Glomerular visceral epithelial cell (primary cell): Measurements from ENCODE around the gene CRK.
"Not testable (repeated sequence)": the region's sequence is repeated elsewhere in the genome, so short reads cannot be mapped to it uniquely, and the experiment has no call there.

Source experiments
- DNase-seq: peaks from one replicate; pipeline ENCODE4 v3.0.0-alpha.2; 2016; ENCODE audit errors: extremely low spot score

The CRK gene

DNA sequence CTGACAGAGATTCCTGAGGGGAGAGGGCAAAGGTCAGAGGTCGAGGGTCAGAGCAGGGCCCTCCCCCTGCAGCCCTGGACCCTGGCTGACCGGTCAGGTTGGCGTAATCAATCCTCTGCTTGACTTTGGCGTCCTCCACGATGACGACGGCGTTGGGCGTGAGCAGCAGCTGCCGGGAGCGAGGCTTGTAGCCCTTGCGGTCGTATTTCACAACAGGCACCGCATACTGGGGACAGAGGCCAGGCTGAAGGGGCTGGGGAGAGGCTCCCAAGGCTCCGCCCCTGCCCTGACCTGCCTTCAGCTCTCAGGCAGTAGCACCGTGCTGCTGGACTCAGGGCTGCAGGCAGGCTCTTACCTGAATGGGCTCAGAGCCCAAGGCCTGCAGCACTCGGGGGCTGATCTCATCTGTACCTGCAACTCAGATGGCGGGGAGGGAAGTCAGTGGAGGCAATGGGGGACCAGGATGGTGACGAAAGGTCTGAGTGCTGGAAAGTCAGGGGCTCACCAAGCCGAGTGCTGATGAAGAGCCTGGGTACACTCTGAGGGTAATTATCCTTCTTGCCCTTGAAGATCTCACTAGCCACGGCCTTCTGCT is 12.0 kb upstream of the CRK start:
- DNase-seq, result no peak

DNA sequence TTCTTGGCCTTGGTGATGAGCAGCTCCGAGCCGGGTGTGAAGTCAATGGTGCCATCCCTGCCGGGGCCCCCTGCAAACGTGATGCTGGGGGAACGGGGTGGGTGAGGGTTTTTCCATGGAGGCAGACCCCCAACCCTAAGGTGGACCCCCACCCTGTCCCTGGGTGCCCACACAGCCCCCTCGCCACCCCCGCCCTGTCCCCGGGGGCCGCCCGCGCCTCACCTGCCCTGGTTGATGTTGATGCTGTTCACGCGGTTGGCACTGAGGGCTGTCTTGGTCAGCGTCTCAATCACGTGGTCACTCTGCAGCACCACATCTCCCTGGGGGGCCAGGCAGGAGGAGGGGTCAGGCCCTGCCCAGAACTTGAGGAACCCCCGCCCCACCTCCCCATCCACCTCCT is 11.2 kb upstream of the CRK start:
- no peak for DNase-seq

DNA sequence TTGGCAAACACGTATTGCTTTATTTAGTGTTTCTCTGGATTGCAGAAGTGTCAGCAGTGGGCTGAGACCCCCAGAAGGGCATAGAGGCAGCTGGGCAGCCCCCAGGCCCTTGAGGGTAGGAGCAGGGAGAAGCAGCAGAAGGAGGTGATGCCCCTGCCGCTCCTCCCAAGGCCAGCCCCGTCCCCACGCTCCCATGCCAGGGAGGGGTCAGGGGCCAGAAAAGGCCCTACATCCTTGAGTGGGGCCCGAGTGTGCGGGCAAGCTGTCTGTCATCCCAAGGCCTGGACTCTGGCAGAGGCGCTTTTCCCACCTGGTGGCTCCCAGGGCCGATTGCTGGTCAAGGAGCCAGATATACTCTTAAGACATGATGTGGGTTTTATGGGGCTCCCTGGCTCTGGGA is 8.2 kb upstream of the CRK start:
- no peak for DNase-seq

- no peak for DNase-seq
Observed at GRCh38 chr17:1462164-1463112, 6.4 kb upstream of the CRK start.

- DNase-seq, result no peak
Observed at GRCh38 chr17:1461198-1461944, 5.3 kb upstream of the CRK start.

- peak; percentile 66 for DNase-seq
Observed at GRCh38 chr17:1460233-1460632, 4.2 kb upstream of the CRK start.

DNA sequence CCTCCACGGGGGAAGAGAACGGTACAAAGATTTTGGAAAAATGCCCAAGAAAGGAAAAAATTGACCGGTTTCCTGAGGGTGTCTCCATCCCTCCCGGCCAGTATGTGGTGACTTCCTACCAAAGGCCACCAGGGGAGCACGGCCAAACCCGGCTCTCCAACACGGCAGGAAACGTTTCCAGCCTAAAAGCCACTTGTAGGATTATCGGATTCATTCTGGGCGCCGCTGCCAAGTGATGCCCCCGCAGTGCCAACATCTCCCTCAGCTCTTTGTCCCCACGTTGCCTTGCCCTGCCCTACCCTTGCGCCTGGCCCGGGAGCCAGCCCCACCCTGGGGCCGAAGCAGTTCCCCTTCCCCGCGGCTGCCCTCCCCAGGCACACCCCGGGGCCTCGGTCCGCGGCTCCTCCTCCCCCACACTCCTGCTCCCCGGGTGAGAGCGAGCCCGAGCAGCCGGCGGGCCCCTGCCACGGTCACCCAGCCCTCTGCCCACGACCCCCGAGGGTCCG is 688 bp downstream of the CRK start:
- peak; percentile 77 for DNase-seq

GRCh38 chr17:1454541-1454940 is 1.5 kb downstream of the CRK start:
- DNase-seq, result no peak

- DNase-seq, result not testable (repeated sequence)
Observed at GRCh38 chr17:1453694-1454093, 2.3 kb downstream of the CRK start.

DNA sequence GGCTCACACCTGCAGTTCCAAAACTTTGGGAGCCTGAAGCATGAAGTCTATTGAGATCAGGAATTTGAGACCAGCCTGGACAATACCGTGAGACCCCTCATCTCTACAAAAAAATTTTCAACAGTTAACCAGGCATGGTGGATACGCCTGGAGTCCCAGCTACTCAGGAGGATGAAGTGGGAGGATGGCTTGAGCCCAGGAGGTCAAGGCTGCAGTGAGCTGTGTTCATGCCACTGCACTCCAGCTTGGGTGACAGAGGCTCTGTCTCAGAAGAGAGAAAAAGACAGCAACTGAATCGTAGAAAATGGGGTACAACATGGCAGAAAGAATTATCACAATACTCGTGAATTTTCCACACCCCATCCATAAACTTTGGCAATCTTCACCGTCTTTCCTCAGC is 3.2 kb downstream of the CRK start:
- no peak for DNase-seq

DNA sequence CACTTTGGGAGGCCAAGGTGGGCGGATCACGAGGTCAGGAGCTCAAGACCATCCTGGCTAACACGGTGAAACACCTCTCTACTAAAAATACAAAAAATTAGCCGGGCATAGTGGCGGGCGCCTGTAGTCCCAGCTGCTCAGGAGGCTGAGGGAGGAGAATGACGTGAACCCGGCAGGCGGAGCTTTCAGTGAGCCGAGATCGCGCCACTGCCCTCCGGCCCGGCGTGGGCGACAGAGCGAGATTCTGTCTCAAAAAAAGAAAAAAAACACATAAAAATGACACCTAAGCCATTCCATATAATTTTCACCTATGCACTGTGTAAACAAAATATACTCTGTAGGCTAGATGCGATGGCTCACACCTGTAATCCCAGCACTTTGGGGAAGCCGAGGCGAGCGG is 5.8 kb downstream of the CRK start:
- DNase-seq, result not testable (repeated sequence)

GRCh38 chr17:1449412-1449967 is 6.5 kb downstream of the CRK start:
- DNase-seq, result no peak

GRCh38 chr17:1447052-1447451 is 9.0 kb downstream of the CRK start:
- no peak for DNase-seq

DNA sequence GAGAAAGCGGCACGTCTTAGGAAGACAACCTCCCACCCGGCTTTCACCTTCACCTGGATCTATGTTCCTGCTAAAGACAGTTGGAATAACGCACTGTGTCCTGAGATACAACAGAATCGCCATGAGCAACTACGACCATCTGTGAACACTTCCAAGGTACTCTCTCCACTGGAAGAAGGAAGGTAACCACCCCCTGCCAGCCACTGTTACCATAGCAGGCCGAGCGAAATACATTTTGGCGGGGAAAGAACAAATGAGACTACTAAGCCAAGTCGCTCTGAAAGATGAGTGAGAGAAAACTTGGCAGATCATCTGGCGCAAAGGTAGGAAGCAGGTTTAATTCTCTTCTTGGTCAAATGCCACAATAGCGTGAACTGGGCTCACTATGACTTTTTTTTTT is 9.8 kb downstream of the CRK start:
- no peak for DNase-seq

- DNase-seq, result not testable (repeated sequence)
Observed at GRCh38 chr17:1445695-1446094, 10.3 kb downstream of the CRK start.

- DNase-seq, result not testable (repeated sequence)
Observed at GRCh38 chr17:1442721-1443120, 13.3 kb downstream of the CRK start.

DNA sequence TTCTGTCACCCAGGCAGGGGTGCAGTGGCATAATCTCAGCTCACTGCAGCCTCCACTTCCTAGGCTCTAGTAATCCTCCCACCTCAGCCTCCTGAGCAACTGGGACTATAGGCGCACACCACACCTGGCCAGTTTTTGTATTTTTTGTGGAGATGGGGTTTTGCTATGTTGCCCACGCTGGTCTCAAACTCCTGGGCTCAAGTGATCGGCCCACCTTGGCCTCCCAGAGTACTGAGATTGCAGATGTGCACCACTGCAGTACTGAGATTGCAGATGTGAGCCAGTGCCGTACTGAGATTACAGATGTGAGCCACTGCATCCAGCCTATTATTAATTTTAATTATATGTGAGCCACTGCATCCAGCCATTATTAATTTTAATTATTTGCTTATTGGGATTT is 13.8 kb downstream of the CRK start:
- DNase-seq, result no peak

- no peak for DNase-seq
Observed at GRCh38 chr17:1440921-1441320, 15.1 kb downstream of the CRK start.

- DNase-seq, result no peak
Observed at GRCh38 chr17:1438593-1439083, 17.4 kb downstream of the CRK start.

GRCh38 chr17:1435326-1435725 is 20.7 kb downstream of the CRK start:
- DNase-seq, result no peak

GRCh38 chr17:1434150-1434549 is 21.9 kb downstream of the CRK start:
- DNase-seq, result no peak

DNA sequence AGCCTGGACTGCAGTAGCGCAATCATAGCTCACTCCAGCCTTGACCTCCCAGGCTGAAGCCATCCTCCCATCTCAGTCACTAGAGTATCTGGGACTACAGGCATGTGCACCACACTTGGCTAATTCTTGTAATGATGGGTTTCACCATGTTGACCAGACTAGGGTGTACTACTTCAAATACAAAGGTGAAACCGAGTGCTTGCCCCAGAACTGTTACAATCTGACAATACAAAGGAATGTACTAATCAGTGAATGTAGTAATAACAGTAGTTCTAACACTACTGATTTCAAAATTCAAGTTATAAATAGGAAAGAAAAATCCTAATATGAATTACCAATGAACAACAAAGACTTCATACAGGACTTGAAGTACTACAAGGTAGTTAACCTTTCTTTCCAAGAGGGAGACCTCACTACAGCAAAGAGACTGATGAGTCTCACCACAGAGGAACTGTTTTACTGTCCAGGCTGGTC is 24.4 kb downstream of the CRK start:
- no peak for DNase-seq
